GM21381 (cell line): ENCODE measurements around the gene IFT20.

Source experiments
- ATAC-seq: cut with Tn5 transposase; IDR thresholded peaks from one replicate; pipeline ENCODE4 v1.9.1; 2021; ENCODE audit warnings: mild to moderate bottlenecking, moderate library complexity; ENCODE audit not compliant: unreplicated experiment

Gene IFT20, protein sequence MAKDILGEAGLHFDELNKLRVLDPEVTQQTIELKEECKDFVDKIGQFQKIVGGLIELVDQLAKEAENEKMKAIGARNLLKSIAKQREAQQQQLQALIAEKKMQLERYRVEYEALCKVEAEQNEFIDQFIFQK

DNA sequence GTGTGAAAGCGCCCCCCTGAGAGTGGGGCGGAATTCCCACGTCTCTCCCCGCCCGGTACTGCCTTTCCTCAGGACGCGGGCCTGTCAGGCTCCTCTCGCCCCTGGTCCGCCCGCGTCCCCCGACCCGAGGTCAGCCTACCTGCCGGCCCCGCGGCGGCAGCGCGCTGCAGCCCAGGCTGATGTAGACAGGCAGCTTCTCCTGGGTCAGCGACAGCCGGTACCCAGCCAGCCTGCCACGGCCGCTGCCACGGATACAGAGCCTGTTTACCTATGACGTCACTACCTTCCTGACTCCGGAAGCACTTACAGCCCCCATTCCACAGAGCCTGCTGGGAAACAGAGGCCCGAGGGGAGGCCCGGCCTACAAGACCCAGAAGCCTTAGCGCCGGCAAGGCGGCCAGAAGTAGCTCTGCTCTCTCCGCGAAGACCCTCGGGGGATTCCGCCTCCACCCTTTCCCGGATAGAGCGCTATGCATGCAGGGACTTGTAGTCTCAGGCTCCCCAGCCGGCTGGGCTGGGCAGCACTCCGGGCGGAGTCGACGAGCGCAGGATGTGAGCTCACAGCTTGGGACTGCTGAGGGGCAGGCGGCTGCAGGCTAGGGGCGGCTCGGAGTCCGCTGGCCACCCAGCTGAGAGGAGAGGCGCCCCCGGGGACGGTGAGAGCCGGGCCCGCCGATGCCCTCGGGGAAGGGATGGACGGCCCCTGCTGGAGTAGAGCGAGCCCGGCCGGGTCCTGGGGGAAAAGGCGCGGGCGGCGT lies at the start of gene IFT20, which contains the start of gene TNFAIP1:
TSS of gene IFT20 (minus strand) at position 272 of the 758 bp plus-strand sequence. CDS start 3,487 bp downstream, outside the sequence.
TSS of gene TNFAIP1 (plus strand) at position 561 of the 758 bp plus-strand sequence. CDS start 3,761 bp downstream, outside the sequence.
- ATAC-seq, result peak; percentile 97

DNA sequence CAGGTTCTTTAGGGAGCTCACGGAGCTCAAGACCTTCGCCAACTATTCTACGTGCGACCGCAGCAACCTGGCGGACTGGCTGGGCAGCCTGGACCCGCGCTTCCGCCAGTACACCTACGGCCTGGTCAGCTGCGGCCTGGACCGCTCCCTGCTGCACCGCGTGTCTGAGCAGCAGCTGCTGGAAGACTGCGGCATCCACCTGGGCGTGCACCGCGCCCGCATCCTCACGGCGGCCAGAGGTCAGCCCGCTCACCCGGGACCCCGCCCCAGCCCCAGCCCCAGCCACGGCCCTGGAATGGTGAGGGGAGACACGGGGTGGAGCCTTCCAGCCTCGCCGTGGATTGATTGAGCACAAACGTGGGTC lies 49.7 kb upstream of the IFT20 start:
- no peak for ATAC-seq

DNA sequence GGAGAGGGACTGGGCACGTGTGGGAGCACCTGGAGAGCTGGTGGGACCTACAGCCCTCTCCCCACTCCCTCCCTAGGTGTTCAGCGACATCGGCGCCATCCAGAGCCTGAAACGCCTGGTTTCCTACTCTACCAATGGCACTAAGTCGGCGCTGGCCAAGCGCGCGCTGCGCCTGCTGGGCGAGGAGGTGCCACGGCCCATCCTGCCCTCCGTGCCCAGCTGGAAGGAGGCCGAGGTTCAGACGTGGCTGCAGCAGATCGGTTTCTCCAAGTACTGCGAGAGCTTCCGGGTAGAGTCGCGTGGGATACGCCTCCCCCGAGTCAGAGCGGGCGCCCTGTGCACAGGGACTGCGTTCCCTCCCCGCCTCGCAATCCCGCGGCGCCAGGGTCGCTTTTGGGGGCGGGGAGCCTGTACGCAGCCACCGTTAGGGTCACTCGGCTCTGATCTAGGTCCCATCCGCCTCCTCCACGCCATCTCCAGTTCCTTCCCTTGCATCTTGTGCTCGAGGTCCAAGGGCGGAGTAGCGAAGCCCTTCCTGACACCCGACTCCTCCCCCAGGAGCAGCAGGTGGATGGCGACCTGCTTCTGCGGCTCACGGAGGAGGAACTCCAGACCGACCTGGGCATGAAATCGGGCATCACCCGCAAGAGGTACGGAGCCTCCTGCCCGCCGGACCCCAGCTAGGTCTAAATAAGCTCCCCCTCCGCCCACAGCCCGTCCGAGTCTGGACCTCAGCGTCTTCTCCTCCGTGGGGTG lies 49.2 kb upstream of the IFT20 start:
- peak; percentile 66 for ATAC-seq

DNA sequence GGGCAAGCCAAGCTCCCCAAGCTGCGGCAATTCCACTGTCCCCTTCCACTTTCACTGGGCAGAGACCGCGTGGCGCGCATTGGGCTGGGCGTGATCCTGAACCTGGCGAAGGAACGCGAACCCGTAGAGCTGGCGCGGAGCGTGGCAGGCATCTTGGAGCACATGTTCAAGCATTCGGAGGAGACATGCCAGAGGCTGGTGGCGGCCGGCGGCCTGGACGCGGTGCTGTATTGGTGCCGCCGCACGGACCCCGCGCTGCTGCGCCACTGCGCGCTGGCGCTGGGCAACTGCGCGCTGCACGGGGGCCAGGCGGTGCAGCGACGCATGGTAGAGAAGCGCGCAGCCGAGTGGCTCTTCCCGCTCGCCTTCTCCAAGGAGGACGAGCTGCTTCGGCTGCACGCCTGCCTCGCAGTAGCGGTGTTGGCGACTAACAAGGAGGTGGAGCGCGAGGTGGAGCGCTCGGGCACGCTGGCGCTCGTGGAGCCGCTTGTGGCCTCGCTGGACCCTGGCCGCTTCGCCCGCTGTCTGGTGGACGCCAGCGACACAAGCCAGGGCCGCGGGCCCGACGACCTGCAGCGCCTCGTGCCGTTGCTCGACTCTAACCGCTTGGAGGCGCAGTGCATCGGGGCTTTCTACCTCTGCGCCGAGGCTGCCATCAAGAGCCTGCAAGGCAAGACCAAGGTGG lies 46.0 kb upstream of the IFT20 start:
- ATAC-seq, result no peak

DNA sequence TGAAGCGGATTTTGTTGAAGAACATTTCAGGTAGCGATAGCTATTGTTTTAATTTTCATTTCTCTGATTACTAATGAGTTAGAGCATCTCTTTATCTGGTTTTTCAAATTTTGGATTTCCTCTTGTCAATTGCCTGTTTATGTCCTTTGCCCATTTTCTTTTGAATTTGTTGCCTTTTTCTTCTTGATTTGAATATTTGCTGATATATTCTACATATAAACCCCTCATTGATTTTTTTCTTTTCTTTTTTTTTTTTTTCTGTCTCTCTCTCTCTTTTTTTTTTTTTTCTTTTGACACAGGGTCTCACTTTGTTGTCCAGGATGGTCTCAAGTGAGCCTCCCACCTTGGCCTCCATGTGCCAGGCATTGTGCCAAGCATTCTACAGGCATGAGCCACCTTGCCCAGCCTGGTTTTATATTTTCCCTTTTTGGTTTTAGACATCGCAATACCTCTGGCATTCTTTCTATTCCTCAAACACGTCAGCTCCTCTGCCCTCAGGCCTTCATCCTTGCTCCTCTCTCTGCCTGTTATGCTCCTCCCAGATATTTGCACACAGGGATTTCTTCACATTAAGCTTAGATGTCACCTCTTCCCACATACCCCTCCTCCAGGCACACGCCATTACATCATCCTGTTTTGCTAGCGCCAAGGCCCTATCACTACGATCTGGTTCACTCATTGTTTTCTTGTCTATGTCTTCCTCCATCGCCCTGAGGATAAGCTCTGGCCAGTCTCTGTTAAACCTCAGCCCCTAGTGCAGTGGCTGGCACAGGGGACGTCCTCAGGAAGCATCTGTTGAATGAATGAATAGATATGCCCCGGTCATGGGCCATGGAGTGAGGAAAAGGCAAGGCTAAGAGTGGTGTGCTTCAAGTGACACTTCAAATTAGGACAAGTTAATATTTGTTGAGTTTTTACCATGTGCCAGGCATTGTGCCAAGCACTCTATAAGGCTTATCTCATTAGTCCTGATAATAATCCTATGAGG lies 44.8 kb upstream of the IFT20 start:
- ATAC-seq, result no peak

DNA sequence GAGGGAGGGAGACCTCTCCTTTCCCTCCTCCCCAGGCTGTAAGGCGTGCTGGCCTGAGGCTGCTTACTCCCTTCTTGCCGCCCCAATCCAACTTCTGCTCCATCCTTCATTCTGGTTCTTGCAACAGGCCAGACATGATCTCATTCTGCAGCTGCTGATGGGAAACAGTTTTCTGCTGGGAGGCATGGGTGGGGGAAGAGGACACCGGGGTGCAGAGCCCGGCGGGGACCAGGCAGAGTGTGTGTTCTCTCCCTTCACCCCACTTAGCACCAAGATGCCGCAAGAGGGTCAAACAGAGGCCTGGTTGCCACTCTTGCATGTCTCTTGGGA lies 37.6 kb upstream of the IFT20 start:
- no peak for ATAC-seq

DNA sequence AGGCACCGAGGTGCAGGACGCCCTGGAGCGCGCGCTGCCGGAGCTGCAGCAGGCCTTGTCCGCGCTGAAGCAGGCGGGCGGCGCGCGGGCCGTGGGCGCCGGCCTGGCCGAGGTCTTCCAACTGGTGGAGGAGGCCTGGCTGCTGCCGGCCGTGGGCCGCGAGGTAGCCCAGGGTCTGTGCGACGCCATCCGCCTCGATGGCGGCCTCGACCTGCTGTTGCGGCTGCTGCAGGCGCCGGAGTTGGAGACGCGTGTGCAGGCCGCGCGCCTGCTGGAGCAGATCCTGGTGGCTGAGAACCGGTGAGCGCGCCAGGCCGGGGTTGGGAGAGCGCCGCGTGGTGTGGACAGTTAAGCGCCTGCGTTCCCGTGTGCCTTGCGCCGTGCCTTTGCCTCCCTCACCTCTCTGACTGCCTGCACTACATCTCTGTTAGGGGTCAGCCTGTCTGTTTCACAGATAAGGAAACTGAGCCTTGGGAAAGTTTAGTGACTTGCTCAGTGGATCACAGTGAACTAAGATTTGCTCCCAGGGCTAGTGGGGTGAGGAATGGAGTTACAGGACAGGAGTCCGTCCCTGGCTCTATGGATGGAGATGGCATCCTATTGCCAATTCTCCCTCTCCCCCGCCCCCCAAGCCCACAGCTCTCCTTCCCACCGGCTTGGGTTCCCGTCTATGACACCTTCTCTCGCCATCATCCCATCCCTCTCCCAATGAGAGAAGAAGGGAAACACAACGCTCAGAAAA lies 37.1 kb upstream of the IFT20 start:
- no peak for ATAC-seq

DNA sequence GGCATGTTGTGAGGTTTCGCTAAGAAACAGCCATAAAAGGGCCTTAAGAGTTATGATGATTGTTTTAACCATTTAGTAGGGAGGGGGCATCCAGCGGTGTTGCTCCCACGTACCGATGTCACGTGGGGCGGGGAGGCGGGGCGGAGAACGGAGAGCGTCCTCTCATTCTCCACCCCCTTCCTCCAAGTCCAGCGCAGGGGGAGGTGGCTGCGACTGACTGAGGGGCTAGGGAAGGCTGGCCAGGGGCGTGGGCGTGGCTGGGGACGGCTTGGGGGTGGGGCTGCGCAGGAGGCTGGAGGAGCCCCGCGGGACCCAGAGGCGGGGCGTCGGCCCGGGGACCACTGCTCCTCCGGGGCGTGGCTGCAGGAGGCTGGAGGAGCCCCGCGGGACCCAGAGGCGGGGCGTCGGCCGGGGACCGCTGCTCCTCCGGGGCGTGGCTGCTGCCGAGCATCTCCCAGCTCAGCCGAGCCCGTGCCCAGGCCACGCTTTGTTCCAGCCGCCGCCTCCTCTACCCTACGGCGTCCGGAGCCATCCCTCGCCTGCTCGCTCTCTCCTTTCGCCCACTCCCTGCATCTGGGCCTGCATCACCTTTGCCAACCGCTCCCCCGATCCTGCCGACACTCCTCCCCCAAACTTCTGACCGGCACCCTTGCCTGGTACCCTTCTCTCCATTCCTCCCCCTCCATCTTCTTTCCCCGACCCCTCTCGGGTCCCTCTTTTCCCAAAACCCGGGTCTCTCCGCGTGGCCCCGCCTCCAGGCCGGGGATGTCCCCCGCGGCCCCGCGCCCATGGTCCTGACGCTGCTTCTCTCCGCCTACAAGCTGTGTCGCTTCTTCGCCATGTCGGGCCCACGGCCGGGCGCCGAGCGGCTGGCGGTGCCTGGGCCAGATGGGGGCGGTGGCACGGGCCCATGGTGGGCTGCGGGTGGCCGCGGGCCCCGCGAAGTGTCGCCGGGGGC lies 36.3 kb upstream of the IFT20 start, which contains the start of gene SARM1:
TSS of gene SARM1 (plus strand) at position 450 of the 958 bp plus-strand sequence. CDS start at position 789, 339 bp downstream.
- ATAC-seq, result peak; percentile 59

DNA sequence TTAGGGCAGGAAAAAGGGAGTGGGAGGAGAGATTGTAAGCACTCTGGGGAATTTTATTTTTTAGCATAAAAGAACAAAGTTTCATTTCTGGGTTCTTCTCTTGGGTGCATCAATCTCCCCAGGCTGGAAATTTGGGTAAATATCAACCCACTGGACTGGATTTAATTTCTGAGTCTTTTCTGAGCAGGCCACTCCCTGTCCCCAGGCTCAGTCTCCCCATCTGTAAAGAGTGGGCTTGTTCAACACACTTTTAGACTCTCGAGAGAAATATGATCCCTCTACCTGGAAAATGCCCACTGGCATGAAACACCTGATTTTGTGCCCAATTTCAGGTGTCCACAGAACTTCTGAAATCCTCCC lies 35.5 kb upstream of the IFT20 start:
- no peak for ATAC-seq

DNA sequence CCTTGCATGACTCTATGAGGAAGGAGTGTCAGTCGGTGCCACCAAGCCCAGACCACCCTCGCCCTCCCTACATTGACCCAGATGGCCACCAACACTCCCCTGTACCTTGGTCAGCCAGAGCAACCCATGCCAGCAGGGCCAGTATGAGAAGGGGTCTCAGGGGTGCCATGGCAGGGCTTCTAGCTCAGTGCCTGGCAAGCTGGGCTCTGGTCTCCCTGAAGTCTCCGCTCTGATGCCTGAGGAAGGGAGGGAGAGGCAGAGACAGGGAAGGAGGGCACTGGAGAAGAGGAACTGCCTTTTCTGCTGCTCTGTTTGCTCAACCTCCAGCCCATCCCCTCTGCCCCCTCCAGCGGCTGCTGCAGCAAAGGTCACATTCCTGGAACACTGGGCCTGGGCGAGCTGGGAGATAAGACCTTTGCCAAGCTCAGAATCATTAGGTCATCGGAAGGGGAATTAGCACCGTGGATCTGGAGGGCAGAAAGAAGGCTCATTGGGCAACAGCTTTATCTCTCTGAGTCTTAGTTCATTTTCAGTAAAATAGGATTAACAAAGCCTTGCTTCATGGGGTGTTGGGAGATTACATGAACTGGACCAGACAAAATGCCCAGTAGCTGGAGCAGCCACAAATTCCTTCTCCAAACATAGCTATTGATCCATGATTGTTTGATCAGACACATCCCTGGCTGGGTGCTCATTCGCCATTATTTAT lies 34.9 kb upstream of the IFT20 start, which contains the start of gene VTN:
TSS of gene VTN (minus strand) at position 273 of the 709 bp plus-strand sequence. CDS start at position 169, 104 bp downstream.
- ATAC-seq, result no peak

DNA sequence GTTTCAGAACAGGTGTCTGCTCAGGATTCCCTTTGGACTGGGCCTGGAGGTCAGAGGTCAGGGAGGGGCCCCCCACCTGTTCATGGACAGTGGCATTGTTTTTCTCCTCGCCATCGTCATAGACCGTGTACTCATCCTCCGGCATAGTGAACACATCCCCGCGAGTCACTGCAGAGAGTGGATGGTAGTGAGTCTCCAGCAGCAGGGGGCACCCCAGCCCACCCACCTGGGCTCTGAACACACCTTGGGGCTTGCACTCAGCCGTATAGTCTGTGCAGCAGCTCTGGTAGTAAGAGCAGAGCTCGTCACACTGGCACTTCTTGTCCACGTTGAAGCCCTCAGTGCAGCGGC lies 34.4 kb upstream of the IFT20 start:
- no peak for ATAC-seq

DNA sequence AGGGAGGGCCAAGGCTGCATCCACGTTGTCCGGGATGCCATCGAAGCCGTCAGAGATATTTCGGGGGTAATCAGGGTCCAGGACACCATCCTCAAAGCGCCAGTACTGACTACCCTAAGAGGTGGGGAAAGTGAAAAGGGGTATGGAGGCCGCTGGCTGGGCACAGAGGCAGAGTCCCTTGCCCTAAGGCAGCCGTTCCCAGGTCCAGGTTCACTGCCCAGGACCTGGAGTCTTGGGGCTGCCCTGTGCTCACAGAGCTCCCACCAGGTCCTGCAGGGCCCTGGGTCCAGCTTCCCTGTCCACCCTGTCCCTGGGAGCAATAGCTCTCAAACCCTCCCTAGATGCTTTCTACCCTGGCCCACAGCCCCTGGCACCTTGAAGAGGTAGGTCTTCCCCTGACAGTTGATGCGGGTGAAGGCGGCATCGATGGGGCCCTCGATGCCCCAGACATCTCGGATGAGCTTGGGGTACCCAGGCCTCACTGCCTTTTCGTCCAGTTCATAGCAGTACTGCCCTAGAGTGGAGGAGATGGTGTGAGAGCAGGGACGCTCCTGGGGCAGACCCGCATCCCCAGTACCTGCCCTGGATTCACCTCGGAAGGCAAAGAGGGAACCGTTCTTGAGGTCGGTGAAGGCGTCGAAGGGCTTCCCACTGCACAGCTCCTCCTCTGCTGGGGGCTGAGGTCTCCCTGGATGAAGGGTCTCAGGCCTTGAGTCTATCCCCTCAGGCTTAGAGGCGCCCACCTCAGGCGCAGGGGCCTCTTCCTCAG lies 33.8 kb upstream of the IFT20 start:
- ATAC-seq, result no peak

DNA sequence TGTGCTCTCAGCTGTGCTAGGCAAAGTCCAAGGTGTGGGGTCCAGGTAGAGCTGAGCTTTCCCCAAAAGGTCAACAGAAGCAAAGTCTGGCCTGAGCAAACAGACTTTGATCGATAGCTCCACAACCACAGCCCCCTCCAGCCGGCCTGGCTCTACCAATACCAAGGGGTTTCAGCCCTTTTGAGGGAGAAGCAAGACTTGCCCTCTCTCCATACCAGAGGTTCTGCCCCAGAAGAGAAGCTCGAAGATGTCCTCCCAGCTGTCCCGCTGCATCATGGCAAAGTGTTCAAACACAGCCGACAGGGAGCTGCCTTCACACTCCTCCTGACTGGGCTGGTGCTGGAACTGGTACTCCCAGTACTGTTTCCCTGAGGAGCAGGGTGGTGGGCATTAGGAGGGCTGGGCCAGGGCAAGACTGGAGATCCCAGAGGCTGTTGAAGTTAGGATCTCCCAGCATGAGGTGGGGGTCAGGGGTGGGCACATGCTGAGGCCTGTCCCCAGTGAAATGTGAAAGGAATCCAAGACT lies 33.1 kb upstream of the IFT20 start:
- no peak for ATAC-seq

DNA sequence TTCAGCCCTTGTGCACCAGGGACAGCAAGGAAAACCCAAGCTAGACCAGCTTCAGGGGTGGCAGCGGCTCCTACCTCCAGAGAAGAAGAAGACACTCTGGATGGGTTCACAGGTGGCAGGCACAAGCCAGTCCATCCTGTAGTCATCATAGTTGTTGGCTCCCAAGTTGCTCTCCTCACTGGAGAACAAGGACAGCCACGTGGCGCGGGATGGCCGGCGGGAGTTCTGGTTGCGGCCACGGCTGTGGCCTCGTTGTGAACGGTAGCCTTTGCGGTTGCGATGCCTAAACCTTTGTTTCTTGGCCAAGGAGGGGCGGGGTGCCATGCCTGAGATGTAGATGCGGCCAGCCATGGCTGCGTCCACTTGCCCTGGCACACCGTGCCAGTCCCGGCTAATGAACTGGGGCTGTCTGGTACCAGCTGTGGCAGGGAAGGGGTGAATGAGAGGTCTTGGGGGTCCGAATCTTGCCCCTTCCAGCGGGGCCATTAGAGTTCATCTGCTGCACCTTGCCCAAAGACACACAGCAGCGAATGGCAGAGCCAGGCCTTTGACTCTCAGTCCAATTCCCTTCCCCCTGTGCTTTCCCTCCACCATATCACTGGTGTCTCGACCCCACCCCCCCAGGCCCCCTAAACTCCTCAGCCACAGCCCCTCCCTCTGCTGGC lies 32.5 kb upstream of the IFT20 start:
- ATAC-seq, result no peak

DNA sequence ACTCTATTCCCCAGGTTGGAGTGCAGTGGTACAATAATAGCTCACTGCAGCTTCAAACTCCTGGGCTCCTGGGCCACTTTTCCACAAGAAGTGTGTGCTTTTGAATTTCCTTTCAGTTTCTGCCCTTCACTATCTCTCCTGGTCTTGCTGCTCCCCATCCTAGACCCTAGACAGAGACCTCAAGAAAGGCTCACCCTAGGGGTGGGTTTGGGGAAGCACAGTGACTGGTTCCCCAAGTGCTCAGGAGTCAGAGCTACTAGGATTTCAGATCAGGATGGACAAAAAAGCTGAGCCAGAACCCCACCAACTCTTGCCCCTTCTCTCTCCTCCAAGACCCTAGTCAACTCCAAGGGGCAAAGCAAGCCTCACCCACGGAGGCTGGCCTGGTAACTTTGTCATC lies 31.3 kb upstream of the IFT20 start:
- no peak for ATAC-seq

DNA sequence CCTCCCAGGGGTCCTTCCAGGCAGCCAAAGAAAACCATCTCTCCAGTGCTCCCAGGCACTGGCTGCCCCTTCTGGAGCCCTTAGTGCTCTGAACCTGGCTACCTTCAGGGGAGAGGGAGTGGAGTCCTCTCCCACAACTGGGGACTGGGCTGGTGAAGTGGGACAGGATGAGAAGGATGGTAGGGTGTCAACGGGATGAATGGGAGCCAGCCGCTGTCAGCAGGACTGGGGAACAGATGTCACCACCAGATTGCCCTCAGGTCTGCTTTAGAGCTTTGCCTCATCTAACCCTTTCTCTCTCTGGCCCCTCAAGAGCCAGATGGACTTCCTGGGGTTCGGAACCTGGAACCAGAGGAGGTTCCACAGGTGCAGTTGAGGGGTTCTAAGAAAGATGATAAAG lies 30.2 kb upstream of the IFT20 start:
- ATAC-seq, result no peak
